Epithelial cell of esophagus (primary cell): ENCODE results near the gene TARBP1.

ENCODE experiments used
- DNase-seq: peaks from one replicate; pipeline ENCODE4 v3.0.0; 2010; ENCODE audit warnings: low read depth
- H3K4me3 ChIP-seq: 2 replicates; pipeline ENCODE4 v1.5.1; 2011; ENCODE audit warnings: mild to moderate bottlenecking, low read length, control low read depth
- CTCF ChIP-seq: IDR thresholded peaks from 2 replicates; pipeline ENCODE4 v1.5.1; 2011; ENCODE audit warnings: low read depth, mild to moderate bottlenecking, low read length, control low read depth, inconsistent platforms; ENCODE audit not compliant: insufficient read depth; ENCODE audit errors: missing control alignments

Gene TARBP1

GRCh38 chr1:234369033-234369430, 109.9 kb downstream of the TARBP1 start:
- H3K4me3 ChIP-seq: no peak overlapping the region
- no peak for DNase-seq
- no peak for TF ChIP-seq CTCF

- TF ChIP-seq CTCF: no peak
- DNase-seq: no peak
- no peak overlapping the region for H3K4me3 ChIP-seq
These were observed 110.5 kb downstream of the TARBP1 start for GRCh38 chr1:234368320-234369032.

- no peak for TF ChIP-seq CTCF
- H3K4me3 ChIP-seq: no peak overlapping the region
- DNase-seq: no peak
These were observed 116.4 kb downstream of the TARBP1 start for GRCh38 chr1:234362558-234362957.

DNA sequence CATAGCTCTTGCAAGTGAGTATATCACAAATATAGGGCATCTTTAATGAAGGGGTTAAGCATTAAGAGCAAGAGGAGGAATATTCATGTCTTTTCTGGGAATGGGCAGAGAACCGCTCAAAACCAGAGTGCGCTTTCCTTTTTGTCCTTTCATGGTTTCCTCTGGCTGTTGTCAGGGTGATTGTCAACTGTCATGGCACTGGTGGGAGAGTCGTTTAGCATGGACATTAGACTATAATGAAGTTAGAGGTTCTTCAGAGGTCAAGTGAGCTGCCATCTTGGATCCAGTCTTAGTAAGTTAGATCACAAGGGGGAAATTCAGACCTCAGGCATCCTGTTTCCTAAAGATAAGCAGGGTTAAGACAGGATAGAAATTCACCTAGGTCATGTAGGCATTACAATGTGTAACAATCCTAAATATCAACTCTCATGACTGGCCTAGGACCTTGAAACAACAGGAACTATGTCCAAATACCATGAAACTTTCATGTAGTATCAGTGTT, 117.8 kb downstream of the TARBP1 start:
- DNase-seq: no peak
- no peak overlapping the region for H3K4me3 ChIP-seq
- no peak for TF ChIP-seq CTCF

GRCh38 chr1:234357831-234358230, 121.1 kb downstream of the TARBP1 start:
- peak overlapping the region; percentile 60 for H3K4me3 ChIP-seq
- TF ChIP-seq CTCF: no peak
- DNase-seq: no peak

- peak overlapping the region; percentile 60 for H3K4me3 ChIP-seq
- DNase-seq: peak; percentile 54
These were observed 122.2 kb downstream of the TARBP1 start for GRCh38 chr1:234356615-234357269.

DNA sequence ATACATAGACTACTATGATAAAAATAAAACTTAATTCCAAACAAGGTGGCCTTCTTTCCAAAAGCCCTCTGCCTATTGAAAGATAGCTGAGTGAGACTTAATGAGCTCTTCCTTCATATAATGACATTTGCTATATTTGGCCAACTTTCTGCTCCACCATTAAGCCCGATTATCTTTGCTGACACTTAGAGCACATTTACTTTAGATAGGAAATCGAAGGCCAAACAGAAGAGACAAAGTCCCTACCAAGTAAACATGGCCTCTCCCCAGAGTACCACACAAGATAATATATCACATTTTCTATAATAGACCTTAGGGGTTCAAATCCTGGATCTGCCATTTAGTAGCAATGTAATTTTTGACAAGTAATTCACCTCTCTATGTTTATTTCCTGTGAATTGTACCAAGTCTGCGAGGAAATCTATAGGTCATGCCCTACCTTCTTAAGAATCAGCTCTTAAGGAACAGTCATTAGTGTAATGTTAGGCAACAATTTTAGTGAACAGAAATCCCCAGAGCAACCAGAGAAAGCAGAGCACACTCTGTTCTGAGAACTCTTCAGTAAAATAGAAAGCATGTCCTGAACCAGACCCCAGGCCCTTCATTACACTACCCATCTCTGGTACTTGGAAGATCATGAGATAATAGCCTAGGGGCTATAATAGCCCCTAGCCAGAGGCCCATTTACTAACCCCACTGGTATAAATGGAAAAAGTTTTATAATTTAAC, 123.0 kb downstream of the TARBP1 start:
- H3K4me3 ChIP-seq: no peak overlapping the region
- no peak for TF ChIP-seq CTCF
- no peak for DNase-seq
